HG03342 (cell line): Measurements from ENCODE around the gene QSOX1.
"Not testable (repeated sequence)": the region's sequence is repeated elsewhere in the genome, so short reads cannot be mapped to it uniquely, and the experiment has no call there.

Source experiments
- ATAC-seq: cut with Tn5 transposase; IDR thresholded peaks from one replicate; pipeline ENCODE4 v1.9.1; 2021; ENCODE audit warnings: mild to moderate bottlenecking, moderate library complexity; ENCODE audit not compliant: unreplicated experiment

QSOX1 gene

DNA sequence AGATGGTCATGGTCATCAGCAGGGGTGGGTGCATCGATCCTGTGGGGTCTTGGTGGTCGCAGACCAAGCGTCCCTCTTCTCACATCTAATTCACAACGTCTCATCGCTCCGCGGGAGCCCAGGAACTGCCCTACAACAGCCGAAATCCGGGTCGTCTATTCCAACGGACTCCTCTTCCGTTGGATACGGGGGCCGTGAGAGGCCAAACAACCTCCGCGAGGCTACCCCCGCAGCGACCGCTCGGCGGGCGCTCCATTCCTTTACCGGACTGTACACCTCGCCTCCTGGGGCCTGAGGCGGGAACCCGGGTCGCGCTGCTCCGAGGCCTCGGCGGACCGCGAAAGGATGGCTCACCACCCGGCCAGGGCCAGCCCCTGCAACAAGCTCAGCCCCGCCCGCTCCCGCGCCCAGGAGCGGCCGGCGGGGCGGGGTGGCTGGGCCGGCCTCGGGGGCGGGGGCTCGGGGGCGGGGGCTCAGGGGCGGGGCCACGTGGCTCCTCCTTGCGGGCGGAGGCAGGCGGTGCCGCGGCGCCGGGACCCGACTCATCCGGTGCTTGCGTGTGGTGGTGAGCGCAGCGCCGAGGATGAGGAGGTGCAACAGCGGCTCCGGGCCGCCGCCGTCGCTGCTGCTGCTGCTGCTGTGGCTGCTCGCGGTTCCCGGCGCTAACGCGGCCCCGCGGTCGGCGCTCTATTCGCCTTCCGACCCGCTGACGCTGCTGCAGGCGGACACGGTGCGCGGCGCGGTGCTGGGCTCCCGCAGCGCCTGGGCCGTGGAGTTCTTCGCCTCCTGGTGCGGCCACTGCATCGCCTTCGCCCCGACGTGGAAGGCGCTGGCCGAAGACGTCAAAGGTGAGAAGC is at the start of gene QSOX1:
Gene QSOX1, plus strand, starts transcription at position 545 of the 857 bp plus-strand sequence. Its CDS starts 39 bp downstream, at position 584.
- ATAC-seq: peak; percentile 88

DNA sequence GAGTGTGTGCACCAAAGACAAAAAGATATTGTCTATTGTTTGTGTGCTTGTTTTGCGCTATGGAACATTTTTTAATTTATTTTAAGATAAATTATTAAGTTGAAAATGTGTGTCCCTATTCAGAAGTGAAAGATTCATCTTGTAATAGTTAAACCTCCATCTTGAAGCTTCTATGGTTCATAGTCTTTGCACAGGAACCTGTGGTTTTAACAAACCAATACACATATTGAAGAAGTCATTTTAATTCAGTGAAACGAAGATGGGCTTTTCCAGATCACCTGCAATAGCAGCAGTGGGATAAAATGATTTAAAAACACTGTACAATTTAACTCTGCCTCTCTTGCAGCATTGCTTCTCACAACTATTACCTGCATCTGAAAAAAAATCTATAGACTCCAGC is 42.6 kb upstream of the QSOX1 start:
- ATAC-seq: no peak

DNA sequence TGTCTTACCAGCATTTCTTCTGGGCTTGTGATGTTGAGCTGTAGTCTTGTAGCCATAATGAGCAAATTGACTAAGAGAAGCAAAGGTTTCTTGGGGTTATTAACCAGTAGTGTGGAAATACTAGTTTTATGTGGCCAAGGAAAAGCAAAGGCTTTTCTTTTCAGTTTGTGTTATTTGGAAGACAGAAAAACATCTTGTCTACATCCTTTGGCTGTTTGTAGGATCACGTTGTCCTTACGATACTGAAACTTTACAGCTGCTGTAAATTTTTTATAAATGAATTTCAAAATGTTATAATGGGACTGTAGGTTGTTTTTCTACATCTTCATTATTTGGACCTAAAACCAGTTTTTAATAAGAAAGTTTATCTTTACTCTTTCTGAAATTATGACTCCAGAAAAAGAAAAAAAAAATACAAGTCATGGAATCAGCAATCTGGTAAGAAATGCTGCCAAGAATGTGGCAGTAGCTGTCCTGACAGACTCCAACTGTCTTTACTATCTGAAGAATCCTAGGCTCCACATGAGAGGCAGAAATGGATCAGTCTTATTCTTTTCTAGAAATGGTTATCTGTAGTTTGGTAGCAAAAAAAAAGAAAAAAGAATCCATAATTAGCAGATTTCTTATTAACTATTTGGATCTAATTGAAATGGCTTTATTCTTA is 41.6 kb upstream of the QSOX1 start:
- no peak for ATAC-seq

DNA sequence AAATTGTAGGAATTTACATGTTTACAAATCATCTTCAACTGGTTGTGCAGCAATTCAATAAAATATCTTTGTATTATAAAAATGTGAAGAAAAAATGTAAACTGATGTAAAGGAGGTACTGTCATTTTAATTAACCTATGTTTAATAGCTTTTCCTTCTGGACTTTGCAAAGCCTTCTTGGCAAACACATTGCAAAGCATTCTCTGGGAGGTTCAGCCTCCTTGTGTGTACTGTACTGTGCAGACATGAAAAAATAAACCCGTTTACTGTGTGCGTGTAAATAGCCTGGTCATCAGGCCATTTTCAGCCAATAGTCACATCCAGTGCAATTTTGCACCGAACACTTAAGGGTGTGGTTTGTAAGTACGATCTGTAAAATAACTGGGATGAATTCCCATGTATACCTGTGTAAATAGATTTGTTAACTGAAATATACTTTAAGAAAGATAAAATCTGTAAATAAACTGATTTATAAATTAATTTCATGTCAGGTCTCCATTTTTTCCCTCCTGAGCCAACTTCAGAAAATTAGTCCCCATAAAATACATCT is 40.2 kb upstream of the QSOX1 start:
- no peak for ATAC-seq

- ATAC-seq: no peak
These were observed 37.5 kb upstream of the QSOX1 start for GRCh38 chr1:180116964-180117763.

DNA sequence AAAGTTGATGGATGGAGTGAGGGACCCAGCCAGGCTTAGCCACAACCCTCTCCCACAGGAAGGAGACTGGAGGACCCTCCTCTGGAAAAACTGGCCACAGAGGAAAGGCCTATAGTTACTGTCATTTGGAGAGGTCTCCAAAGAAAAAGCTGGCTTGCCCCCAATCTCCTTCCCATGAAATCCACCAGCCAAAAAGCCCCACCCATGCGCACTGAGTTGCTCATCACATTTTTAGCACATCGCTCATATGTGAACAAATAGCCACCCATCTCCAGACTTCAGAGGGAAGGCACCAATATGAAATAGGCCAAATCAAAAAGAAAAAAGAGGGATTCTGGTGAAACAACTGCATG is 36.9 kb upstream of the QSOX1 start:
- no peak for ATAC-seq

DNA sequence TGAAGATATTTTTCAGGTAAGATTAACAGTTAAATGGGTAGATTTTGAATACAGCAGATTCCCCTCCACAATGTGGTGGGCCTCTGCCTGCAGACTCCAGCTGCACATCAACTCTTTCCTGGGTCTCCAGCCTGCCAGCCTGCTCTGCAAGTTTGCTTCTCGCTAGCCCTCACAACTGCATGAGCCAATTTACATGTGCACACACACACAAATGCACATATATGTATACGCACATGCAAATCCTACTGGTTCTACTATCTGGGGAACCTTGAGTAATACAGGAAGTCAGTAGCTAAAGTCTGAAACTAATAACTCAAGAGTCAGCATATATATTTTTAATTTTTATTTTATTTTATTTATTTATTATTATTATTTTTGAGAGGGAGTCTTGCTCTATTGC is 34.8 kb upstream of the QSOX1 start:
- no peak for ATAC-seq

- ATAC-seq: no peak
These were observed 31.2 kb upstream of the QSOX1 start for GRCh38 chr1:180123463-180123936.

DNA sequence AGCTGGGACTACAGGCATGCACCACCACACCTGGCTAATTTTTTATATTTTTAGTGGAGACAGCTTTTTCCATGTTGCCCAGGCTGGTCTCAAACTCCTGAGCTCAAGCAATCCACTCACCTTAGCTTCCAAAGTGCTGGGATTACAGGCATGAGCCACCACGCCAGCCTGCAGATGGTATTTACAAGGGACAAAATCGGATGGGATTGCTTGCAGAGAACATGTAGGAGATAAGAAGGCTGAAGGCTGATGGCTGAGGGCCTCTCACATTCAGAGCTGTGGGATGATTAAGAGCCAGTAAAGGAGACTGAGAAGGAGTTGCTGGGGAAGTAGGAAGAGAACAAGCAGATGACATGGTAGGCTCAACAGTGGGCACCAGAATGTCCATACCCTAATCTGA is 24.0 kb upstream of the QSOX1 start:
- ATAC-seq: no peak

DNA sequence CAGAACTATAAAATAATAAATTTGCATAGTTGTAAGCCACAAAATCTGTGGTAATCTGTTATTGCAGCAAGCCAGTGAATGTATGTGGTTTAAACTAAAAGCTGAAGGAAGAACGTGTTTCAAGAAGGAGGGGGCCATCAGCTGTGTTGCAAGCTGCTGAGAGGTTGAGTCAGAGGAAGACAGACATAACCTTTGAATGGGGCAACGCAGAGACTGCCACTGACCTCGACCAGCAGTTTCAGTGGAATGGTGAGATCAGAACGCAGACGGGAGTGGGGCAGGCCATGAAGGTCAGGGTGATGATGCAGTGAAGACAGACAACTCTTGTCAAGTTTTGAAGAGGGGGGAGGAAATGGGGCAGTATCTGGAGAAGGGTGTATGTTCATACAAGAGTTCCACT is 23.2 kb upstream of the QSOX1 start:
- ATAC-seq: no peak

DNA sequence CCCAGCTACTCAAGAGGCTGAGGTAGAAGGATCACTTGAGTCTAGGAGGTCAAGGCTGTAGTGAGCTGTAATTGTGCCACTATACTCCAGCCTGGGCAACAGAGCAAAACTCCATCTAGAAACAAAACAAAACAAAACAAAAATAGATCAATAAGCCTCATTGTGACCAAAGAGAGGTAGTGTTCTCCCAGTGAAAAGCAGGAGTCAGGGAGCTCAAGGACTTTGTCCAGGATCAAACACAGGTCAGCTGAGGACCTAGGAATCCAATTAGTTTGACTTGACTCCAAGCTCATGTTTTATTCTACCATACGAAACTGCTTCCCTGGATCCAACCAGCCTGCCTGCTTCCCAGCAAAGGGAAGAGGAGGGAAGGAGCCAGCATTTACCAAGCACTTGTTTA is 21.5 kb upstream of the QSOX1 start:
- ATAC-seq: no peak

GRCh38 chr1:180133688-180134087 is 21.0 kb upstream of the QSOX1 start:
- ATAC-seq: not testable (repeated sequence)

DNA sequence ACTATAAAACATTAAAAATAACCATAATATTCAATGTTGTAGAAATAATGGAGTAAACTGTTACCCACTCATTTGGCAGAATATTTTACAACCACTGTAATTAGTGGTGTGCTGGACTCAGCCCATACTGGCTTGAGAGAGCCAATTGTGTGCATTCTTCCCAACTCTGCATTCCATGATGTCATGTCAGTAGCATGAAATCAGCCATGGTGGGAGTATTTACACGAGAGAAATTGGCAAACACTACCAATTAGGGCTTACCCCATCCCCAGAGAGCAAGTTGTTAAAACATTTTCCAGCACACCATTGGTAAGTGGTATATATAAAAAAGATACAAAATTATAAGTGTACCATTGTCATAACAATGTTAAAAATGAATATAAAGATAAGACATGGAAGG is 19.1 kb upstream of the QSOX1 start:
- ATAC-seq: no peak

DNA sequence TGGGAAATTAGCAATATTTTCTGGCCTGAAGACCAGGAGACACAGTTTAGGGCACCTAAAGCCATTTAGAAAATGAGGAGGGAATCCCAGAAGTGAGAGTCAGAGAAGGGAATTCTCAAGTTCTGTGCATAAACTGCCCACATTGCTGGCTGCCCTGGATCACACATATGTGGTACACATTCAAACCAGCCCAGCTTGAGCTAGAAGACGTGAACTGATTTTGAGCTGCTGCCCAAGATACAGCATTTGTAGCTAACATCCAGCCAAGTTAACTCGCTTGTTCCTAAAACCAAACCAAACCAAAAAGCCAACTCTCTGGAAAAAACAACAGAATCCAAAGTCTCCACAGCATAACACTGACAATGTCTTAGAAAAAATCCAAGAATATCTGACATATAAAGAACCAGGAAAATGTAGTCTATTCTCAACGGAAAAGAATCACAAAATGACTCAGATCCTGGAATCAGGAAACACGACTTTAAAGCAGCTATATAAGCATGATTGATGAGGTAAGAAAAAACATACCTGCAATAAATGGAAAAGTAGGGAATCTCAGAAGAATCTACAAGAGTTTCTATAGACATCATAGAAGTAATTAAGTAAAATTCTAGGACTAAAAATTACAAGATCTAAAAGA is 18.2 kb upstream of the QSOX1 start:
- no peak for ATAC-seq

DNA sequence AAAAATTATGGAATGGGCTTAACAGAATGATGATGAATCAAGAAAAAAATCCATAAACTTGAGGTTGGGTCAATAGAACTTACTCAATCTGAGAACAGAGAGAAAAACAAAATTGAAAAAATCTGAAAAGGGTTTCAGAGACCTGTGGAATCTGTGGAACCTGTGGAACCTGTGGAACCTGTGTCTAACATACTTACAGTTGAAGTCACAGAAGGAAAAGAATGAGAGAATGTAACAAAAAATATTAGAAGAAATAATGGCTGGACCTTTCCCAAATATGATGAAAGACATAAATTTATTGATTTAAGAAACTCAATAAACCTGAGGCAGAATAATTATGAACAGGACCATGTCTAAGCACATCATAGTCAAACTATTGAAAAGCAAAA is 17.7 kb upstream of the QSOX1 start:
- ATAC-seq: no peak

- no peak for ATAC-seq
These were observed 16.9 kb upstream of the QSOX1 start for GRCh38 chr1:180137776-180138175.

DNA sequence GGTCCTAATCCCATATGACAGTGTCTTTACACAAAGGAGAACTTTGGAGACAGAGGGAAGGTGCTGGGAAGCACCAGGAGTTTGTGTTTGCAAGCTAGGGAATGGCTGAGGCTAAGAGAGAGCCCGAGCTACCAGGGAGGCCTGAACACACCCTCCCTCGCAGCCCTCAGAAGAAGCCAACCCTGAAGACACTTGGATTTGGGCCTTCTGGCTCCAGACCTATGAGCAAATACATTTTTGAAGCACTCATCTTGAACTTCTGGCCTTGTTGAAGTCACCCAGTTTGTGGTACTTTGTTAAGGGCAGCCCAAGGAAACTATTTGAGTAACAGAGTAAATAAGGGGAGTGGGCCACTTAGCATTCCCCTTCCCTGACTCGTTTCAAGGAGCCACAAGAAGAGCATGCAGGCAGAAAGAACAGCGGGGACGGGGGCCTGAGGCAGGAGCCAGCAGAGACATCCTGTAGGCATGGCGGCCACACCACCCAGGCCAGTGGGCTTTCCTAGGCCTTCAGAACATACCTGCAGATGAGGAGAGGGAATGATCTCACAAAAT is 13.2 kb upstream of the QSOX1 start:
- ATAC-seq: no peak

GRCh38 chr1:180143359-180143758 is 11.3 kb upstream of the QSOX1 start:
- ATAC-seq: no peak

- ATAC-seq: no peak
These were observed 9.9 kb upstream of the QSOX1 start for GRCh38 chr1:180144659-180145357.

GRCh38 chr1:180145446-180145845 is 9.2 kb upstream of the QSOX1 start:
- ATAC-seq: no peak
